ENCODE data around the gene UBE2C. TPM values are rescaled to one million over a fixed set of nuclear protein-coding genes. Genes with fewer than 3 reads are reported as not detected.

The UBE2C gene
- total RNA-seq, 6 experiments from 2014 or later: 0.66 to 5.8 (median 3.7) TPM; not detected in 1

GRCh38 chr20:45775411-45775810 lies 37.0 kb upstream of the UBE2C start:
- no peak overlapping the region for H3K27ac ChIP-seq
- intact Hi-C loops (cut with DNase I): loop anchor here (10.0 kb wide), 3 partner anchors 181 to 461 kb away; partner anchors contain the start of gene EPPIN (in 1 of the 2)
- H3K4me3 ChIP-seq: no peak overlapping the region
- H3K4me1 ChIP-seq: peaks cover 0 to 7% (median 0%) of the 10 kb centered on the region in 4 donors
- no peak for DNase-seq
- WGBS (ENCODE audit: insufficient coverage, low coverage, low lambda C conversion rate, missing lambda C conversion rate): 77% methylated on average over 4 of the region's 6 CpGs
- no peak for ATAC-seq
- no peaks in the 10 kb centered on the region for H3K36me3 ChIP-seq
- TF ChIP-seq POLR2A (IDR thresholded peaks at IDR 0.05): no peak
- TF ChIP-seq, protein P1, sequence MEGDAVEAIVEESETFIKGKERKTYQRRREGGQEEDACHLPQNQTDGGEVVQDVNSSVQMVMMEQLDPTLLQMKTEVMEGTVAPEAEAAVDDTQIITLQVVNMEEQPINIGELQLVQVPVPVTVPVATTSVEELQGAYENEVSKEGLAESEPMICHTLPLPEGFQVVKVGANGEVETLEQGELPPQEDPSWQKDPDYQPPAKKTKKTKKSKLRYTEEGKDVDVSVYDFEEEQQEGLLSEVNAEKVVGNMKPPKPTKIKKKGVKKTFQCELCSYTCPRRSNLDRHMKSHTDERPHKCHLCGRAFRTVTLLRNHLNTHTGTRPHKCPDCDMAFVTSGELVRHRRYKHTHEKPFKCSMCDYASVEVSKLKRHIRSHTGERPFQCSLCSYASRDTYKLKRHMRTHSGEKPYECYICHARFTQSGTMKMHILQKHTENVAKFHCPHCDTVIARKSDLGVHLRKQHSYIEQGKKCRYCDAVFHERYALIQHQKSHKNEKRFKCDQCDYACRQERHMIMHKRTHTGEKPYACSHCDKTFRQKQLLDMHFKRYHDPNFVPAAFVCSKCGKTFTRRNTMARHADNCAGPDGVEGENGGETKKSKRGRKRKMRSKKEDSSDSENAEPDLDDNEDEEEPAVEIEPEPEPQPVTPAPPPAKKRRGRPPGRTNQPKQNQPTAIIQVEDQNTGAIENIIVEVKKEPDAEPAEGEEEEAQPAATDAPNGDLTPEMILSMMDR (IDR thresholded peaks at IDR 0.05): no peak
- H3K9me3 ChIP-seq: no peaks in the 10 kb centered on the region
- H3K27me3 ChIP-seq: no peaks in the 10 kb centered on the region

DNA sequence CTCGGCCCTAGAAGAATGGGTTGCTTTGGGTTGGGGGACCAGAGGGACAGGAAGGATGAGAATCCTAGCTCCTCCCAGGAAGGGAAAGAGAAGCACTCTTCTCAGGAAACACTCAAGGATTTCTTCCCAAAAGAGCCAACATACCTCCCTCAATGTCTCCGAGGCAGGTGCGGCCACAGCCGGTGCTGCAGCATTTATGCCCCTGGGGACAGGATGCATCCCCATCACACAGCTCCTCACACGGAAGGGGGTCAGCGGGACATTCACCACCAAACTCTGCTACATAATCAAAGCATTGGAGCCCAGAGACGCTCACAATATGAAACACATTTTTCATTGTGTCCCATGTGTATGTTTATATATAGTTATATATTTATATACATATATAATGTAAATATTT lies 35.5 kb upstream of the UBE2C start:
- DNase-seq: no peak
- no peak for ATAC-seq
- Histone ChIP-seq H3K9me3 (no peaks in the 10 kb centered on the region), H3K27me3 (no peaks in the 10 kb centered on the region), H3K36me3 (no peaks in the 10 kb centered on the region), H3K27ac (no peak overlapping the region), H3K4me3 (no peak overlapping the region), H3K4me1 (no peaks in the 10 kb centered on the region)
- intact Hi-C loops (cut with DNase I): loop anchor here (10.0 kb wide), 3 partner anchors 182 to 462 kb away; partner anchors contain the start of gene EPPIN (in 1 of the 2)
- TF ChIP-seq POLR2A (IDR thresholded peaks at IDR 0.05): no peak
- TF ChIP-seq, protein P1 (IDR thresholded peaks at IDR 0.05): no peak
- 67% methylated on average over 6 of the region's 7 CpGs for WGBS (ENCODE audit: insufficient coverage, low coverage, low lambda C conversion rate, missing lambda C conversion rate)

GRCh38 chr20:45779011-45779915 lies 33.2 kb upstream of the UBE2C start:
- H3K27ac ChIP-seq: no peak overlapping the region
- intact Hi-C loops (cut with DNase I): loop anchor here (10.0 kb wide), 3 partner anchors 184 to 464 kb away; partner anchors contain the start of gene EPPIN (in 1 of the 2)
- ATAC-seq: peak in 1 of 4 donors; percentile 44
- H3K27me3 ChIP-seq: no peaks in the 10 kb centered on the region
- no peak for DNase-seq
- H3K4me3 ChIP-seq: no peak overlapping the region
- 64% methylated on average over 7 of the region's 8 CpGs for WGBS (ENCODE audit: insufficient coverage, low coverage, low lambda C conversion rate, missing lambda C conversion rate)
- no peaks in the 10 kb centered on the region for H3K9me3 ChIP-seq
- no peaks in the 10 kb centered on the region for H3K4me1 ChIP-seq
- H3K36me3 ChIP-seq: no peaks in the 10 kb centered on the region
- TF ChIP-seq POLR2A (IDR thresholded peaks at IDR 0.05): no peak
- TF ChIP-seq, protein P1 (IDR thresholded peaks at IDR 0.05): no peak

- Histone ChIP-seq H3K27ac (no peak overlapping the region), H3K4me3 (no peak overlapping the region), H3K36me3 (no peaks in the 10 kb centered on the region), H3K9me3 (no peaks in the 10 kb centered on the region), H3K27me3 (no peaks in the 10 kb centered on the region), H3K4me1 (no peaks in the 10 kb centered on the region)
- WGBS (ENCODE audit: insufficient coverage, low coverage, low lambda C conversion rate, missing lambda C conversion rate): 77% methylated on average over 3 of the region's 4 CpGs
- intact Hi-C loops (cut with DNase I): no loop called here
- TF ChIP-seq, protein P1 (IDR thresholded peaks at IDR 0.05): no peak
- TF ChIP-seq POLR2A (IDR thresholded peaks at IDR 0.05): no peak
- no peak for ATAC-seq
- no peak for DNase-seq
These were observed 32.3 kb upstream of the UBE2C start for GRCh38 chr20:45780159-45780558.

Data from right lobe of liver (tissue), 6 donors.